IMR-90 (cell line): ENCODE measurements around the gene ZNF599. TPM values are rescaled to one million over a fixed set of nuclear protein-coding genes. Genes with fewer than 3 reads are reported as not detected.

Experiments used
- ATAC-seq: fragments of 200-7000 bp; cut with Tn5 transposase; 2 replicates; pipeline ENCODE4 v1.9.1; 2020; ENCODE audit warnings: low read depth, mild to moderate bottlenecking, moderate library complexity
- BruUV-seq: library from RNA; stranded (reverse); fragments of 400-500 nt; replicated peaks from 2 replicates; lab custom pipeline; 2021; lab: Mats Ljungman, UMichigan
- CTCF ChIA-PET: fragments of 300-600 bp; formaldehyde crosslinking; extraction: SDS; loops from one replicate; lab custom pipeline; 2021; ENCODE audit warnings: antibody characterized with exemption; lab: Yijun Ruan, JAX
- POLR2A ChIA-PET: fragments of 300-600 bp; sonication (Branson Sonifier 250); formaldehyde crosslinking; loops from one replicate; lab custom pipeline; 2022; ENCODE audit warnings: antibody characterized with exemption; ENCODE audit not compliant: unreplicated experiment; lab: Charles Lee
- DNase-seq: peaks from one replicate; pipeline ENCODE4 v3.0.0; 2013
- H2AFZ ChIP-seq: replicated peaks from 2 replicates; pipeline ENCODE3; 2013; ENCODE audit warnings: low read length, mild to moderate bottlenecking; ENCODE audit not compliant: poor library complexity
- H2AK5ac ChIP-seq: 2 replicates; pipeline ENCODE4 v1.6.1; 2013; ENCODE audit warnings: low read depth, low read length, inconsistent platforms
- H2AK9ac ChIP-seq: replicated peaks from 2 replicates; pipeline ENCODE3; 2013; ENCODE audit warnings: mild to moderate bottlenecking, low read depth, low read length, moderate library complexity; ENCODE audit not compliant: poor library complexity
- H2BK120ac ChIP-seq: 2 replicates; pipeline ENCODE4 v1.6.1; 2013; ENCODE audit warnings: low read depth, low read length, inconsistent platforms
- H2BK15ac ChIP-seq: 3 replicates; pipeline ENCODE4 v1.6.1; 2013; ENCODE audit warnings: low read depth, low read length, inconsistent platforms
- H2BK20ac ChIP-seq: 2 replicates; pipeline ENCODE4 v1.6.1; 2013; ENCODE audit warnings: low read depth, mild to moderate bottlenecking, inconsistent platforms, low read length, moderate library complexity
- H2BK5ac ChIP-seq: 2 replicates; pipeline ENCODE4 v1.6.1; 2013; ENCODE audit warnings: mild to moderate bottlenecking, low read depth, low read length, inconsistent platforms; ENCODE audit not compliant: poor library complexity, severe bottlenecking
- H3K14ac ChIP-seq: replicated peaks from 2 replicates; pipeline ENCODE4 v1.6.1; 2013; ENCODE audit warnings: low read depth, low read length, inconsistent platforms
- H3K18ac ChIP-seq: 2 replicates; pipeline ENCODE4 v1.6.1; 2013; ENCODE audit warnings: low read depth, low read length, control low read depth
- H3K23ac ChIP-seq: 2 replicates; pipeline ENCODE4 v1.6.1; 2013; ENCODE audit warnings: low read depth, low read length, inconsistent platforms
- H3K27ac ChIP-seq: 2 replicates; pipeline ENCODE4 v1.5.1; 2013; ENCODE audit warnings: mild to moderate bottlenecking, control low read depth, low read length; ENCODE audit not compliant: insufficient read depth
- H3K27me3 ChIP-seq: 2 replicates; pipeline ENCODE4 v1.6.1; 2013; ENCODE audit warnings: low read length; ENCODE audit not compliant: control insufficient read depth, insufficient read depth
- H3K36me3 ChIP-seq: 2 replicates; pipeline ENCODE4 v1.6.1; 2013; ENCODE audit warnings: low read length, mixed read lengths; ENCODE audit not compliant: control insufficient read depth, insufficient read depth
- H3K4ac ChIP-seq: 2 replicates; pipeline ENCODE4 v1.6.1; 2013; ENCODE audit warnings: low read depth, low read length, inconsistent platforms
- H3K4me1 ChIP-seq: 2 replicates; pipeline ENCODE4 v1.6.1; 2013; ENCODE audit warnings: low read length, mixed read lengths; ENCODE audit not compliant: control insufficient read depth, insufficient read depth
- H3K4me2 ChIP-seq: 2 replicates; pipeline ENCODE4 v1.6.1; 2013; ENCODE audit warnings: low read depth, mild to moderate bottlenecking, control low read depth, low read length, moderate library complexity
- H3K4me3 ChIP-seq: 2 replicates; pipeline ENCODE4 v1.5.1; 2013; ENCODE audit warnings: low read depth, mild to moderate bottlenecking, control low read depth, low read length, moderate library complexity; ENCODE audit not compliant: insufficient read depth
- H3K56ac ChIP-seq: 2 replicates; pipeline ENCODE4 v1.6.1; 2013; ENCODE audit warnings: low read length, inconsistent platforms; ENCODE audit not compliant: insufficient read depth; ENCODE audit errors: extremely low read depth
- H3K79me1 ChIP-seq, 2 experiments: 2 replicates each; pipeline ENCODE4 v1.6.1; 2013; ENCODE audit warnings: low read length in 2 of 2, inconsistent platforms in 1 of 2, low read depth in 1 of 2
- H3K9ac ChIP-seq: 2 replicates; pipeline ENCODE4 v1.6.1; 2013; ENCODE audit warnings: low read depth, low read length, control low read depth
- H3K9me1 ChIP-seq: 2 replicates; pipeline ENCODE4 v1.6.1; 2013; ENCODE audit warnings: low read length, inconsistent platforms; ENCODE audit not compliant: insufficient read depth
- H3K9me3 ChIP-seq: 2 replicates; pipeline ENCODE4 v1.6.1; 2013; ENCODE audit warnings: low read length; ENCODE audit not compliant: control insufficient read depth, insufficient read depth
- H4K20me1 ChIP-seq: 2 replicates; pipeline ENCODE4 v1.6.1; 2013; ENCODE audit warnings: low read length, inconsistent platforms; ENCODE audit not compliant: insufficient read depth
- H4K5ac ChIP-seq: 2 replicates; pipeline ENCODE4 v1.6.1; 2013; ENCODE audit warnings: mild to moderate bottlenecking, low read depth, low read length, control low read depth
- H4K8ac ChIP-seq, 2 experiments: 2 replicates each; pipeline ENCODE4 v1.6.1; 2013; ENCODE audit warnings: low read depth in 2 of 2, low read length in 2 of 2, control low read depth in 1 of 2, inconsistent platforms in 1 of 2
- H4K91ac ChIP-seq: 2 replicates; pipeline ENCODE4 v1.6.1; 2013; ENCODE audit warnings: low read depth, low read length, inconsistent platforms; ENCODE audit not compliant: insufficient read depth
- BHLHE40 ChIP-seq: fragments of 150-350 bp; IDR thresholded peaks from 2 replicates; pipeline ENCODE4 v1.6.1; 2016; ENCODE audit warnings: mild to moderate bottlenecking, low read depth, low read length
- CHD1 ChIP-seq: IDR thresholded peaks from 2 replicates; pipeline ENCODE4 v1.6.1; 2012; ENCODE audit warnings: low read depth, low read length, improper control_type of control experiment
- CTCF ChIP-seq: conservative IDR thresholded peaks from 2 replicates; pipeline ENCODE4 v1.5.1; 2012; ENCODE audit warnings: mild to moderate bottlenecking, low read depth, low read length, improper control_type of control experiment
- ELK1 ChIP-seq: fragments of 150-350 bp; IDR thresholded peaks from 2 replicates; pipeline ENCODE4 v1.6.1; 2016; ENCODE audit warnings: low read depth, mild to moderate bottlenecking, low read length, moderate library complexity, borderline replicate concordance
- FOS ChIP-seq: fragments of 150-350 bp; IDR thresholded peaks from 2 replicates; pipeline ENCODE4 v1.6.1; 2016; ENCODE audit warnings: low read depth, low read length
- MAFK ChIP-seq: IDR thresholded peaks from 2 replicates; pipeline ENCODE4 v1.6.1; 2012; ENCODE audit warnings: low read depth, low read length, improper control_type of control experiment
- MAZ ChIP-seq: IDR thresholded peaks from 2 replicates; pipeline ENCODE4 v1.6.1; 2012; ENCODE audit warnings: low read depth, mild to moderate bottlenecking, low read length, improper control_type of control experiment, moderate library complexity, borderline replicate concordance
- MXI1 ChIP-seq: IDR thresholded peaks from 2 replicates; pipeline ENCODE4 v1.6.1; 2012; ENCODE audit warnings: low read depth, mild to moderate bottlenecking, low read length, moderate library complexity, borderline replicate concordance
- POLR2A ChIP-seq: IDR thresholded peaks from 2 replicates; pipeline ENCODE4 v1.6.1; 2012; ENCODE audit warnings: mild to moderate bottlenecking, low read depth, low read length
- RCOR1 ChIP-seq: IDR thresholded peaks from 2 replicates; pipeline ENCODE4 v1.6.1; 2012; ENCODE audit warnings: mild to moderate bottlenecking, low read length, improper control_type of control experiment; ENCODE audit not compliant: insufficient replicate concordance
- RFX5 ChIP-seq: IDR thresholded peaks from 2 replicates; pipeline ENCODE4 v1.8.0; 2012; ENCODE audit warnings: low read depth, mild to moderate bottlenecking, low read length, moderate library complexity
- SMC3 ChIP-seq: fragments of 150-350 bp; IDR thresholded peaks from 2 replicates; pipeline ENCODE4 v1.6.1; 2016; ENCODE audit warnings: low read depth, mild to moderate bottlenecking, antibody characterized with exemption, low read length, moderate library complexity
- USF2 ChIP-seq: fragments of 150-350 bp; IDR thresholded peaks from 2 replicates; pipeline ENCODE4 v1.6.1; 2017; ENCODE audit warnings: mild to moderate bottlenecking, antibody characterized with exemption, low read length, low read depth
- WGBS, 2 experiments: methylation state at CpG; one replicate each; pipeline versions ENCODE4 v1.1.5 to v1.1.7; 2013; ENCODE audit warnings: missing lambda C conversion rate in 2 of 2; ENCODE audit not compliant: insufficient read length in 1 of 2; ENCODE audit errors: extremely low coverage in 2 of 2; 5-methylcytosine and 5-hydroxymethylcytosine counted together
- dilution Hi-C: fragments of 300-500 bp; cut with HindIII; formaldehyde crosslinking; loops from one replicate; pipeline ENCODE4 v1.14.3; 2018; ENCODE audit warnings: low sequenced_read_pairs; ENCODE audit not compliant: unreplicated experiment
- in situ Hi-C: fragments of 300-500 bp; cut with MboI; formaldehyde crosslinking; loops from 3 replicates; pipeline ENCODE4 v1.14.3; 2019; ENCODE audit warnings: low sequenced_read_pairs, inconsistent platforms, mixed read lengths
- intact Hi-C: fragments of 100-400 bp; cut with micrococcal nuclease; formaldehyde crosslinking; loops from 2 replicates; pipeline ENCODE4 v1.10.0; 2022
- polyA plus RNA-seq, 3 experiments: library from polyadenylated mRNA; depleted of rRNA; stranded (reverse); fragments of >200 nt; gene quantifications; 2 replicates each; pipeline ENCODE4 v1.2.3, GENCODE V29; 2012; ENCODE audit warnings: low replicate concordance in 1 of 3
- total RNA-seq: library from RNA; depleted of rRNA; stranded (reverse); fragments of >200 nt; gene quantifications from 2 replicates; pipeline ENCODE4 v1.2.3, GENCODE V29; 2012

The ZNF599 gene
- total and polyA plus RNA-seq, 2 of the 4 experiments (the other 2 are of a cell fraction), result 3.4 to 5.9 TPM

GRCh38 chr19:34786236-34786635, 13.2 kb upstream of the ZNF599 start:
- Histone ChIP-seq H3K56ac (no peak overlapping the region), H4K5ac (no peak overlapping the region), H3K4me1 (no peaks in the 10 kb centered on the region), H3K14ac (no peak overlapping the region), H3K9me1 (no peaks in the 10 kb centered on the region), H3K18ac (no peak overlapping the region), H3K4me3 (no peak overlapping the region), H3K23ac (no peak overlapping the region), H4K8ac (no peak overlapping the region), H4K20me1 (no peaks in the 10 kb centered on the region), H3K9ac (no peak overlapping the region), H3K27ac (no peak overlapping the region), H2BK5ac (no peak overlapping the region), H2AFZ (no peak overlapping the region), H2AK5ac (no peak overlapping the region), H3K79me1 (no peaks in the 10 kb centered on the region), H3K36me3 (no peaks in the 10 kb centered on the region), H2BK120ac (no peak overlapping the region), H3K9me3 (peaks cover 2% of the 10 kb centered on the region; the same call in 1 of the 2 replicates), H2AK9ac (no peak overlapping the region), H4K91ac (no peak overlapping the region), H3K4ac (no peak overlapping the region), H3K4me2 (no peak overlapping the region), H3K27me3 (no peaks in the 10 kb centered on the region), H2BK20ac (no peak overlapping the region), H2BK15ac (no peak overlapping the region)
- no TSS peak for BruUV-seq
- CTCF ChIA-PET, result no interaction called here
- POLR2A ChIA-PET, result no interaction called here
- no peak for TF ChIP-seq CTCF
- TF ChIP-seq RCOR1, result no peak
- TF ChIP-seq RFX5, result no peak
- TF ChIP-seq MAZ, result no peak
- no peak for TF ChIP-seq MXI1
- TF ChIP-seq POLR2A, result no peak
- no peak for TF ChIP-seq SMC3
- TF ChIP-seq ELK1, result no peak
- TF ChIP-seq CHD1, result no peak
- no peak for TF ChIP-seq MAFK
- TF ChIP-seq FOS, result no peak
- TF ChIP-seq BHLHE40, result no peak
- TF ChIP-seq USF2, result no peak
- DNase-seq (no peak), ATAC-seq (no peak)
- no CpG with 5 or more reads among the region's 5 CpGs for WGBS, 2 experiments
- in situ Hi-C loops, result no loop called here
- dilution Hi-C loops, result no loop called here
- intact Hi-C loops, result no loop called here
